NCI-H510A treated with DMSO at 0.1 percent for 48 hours (cell line): ENCODE results near the gene PTPRN2.

ENCODE experiments used
- DNase-seq: peaks from one replicate; lab custom pipeline; 2025; lab: John Stamatoyannopoulos, UW

Gene PTPRN2

GRCh38 chr7:158028971-158029370 lies 558.7 kb downstream of the PTPRN2 start:
- DNase-seq, result no peak

GRCh38 chr7:158028290-158028941 lies 559.2 kb downstream of the PTPRN2 start:
- DNase-seq, result peak; percentile 59

- no peak for DNase-seq
These were observed 560.0 kb downstream of the PTPRN2 start for GRCh38 chr7:158027646-158028045.

- no peak for DNase-seq
These were observed 560.9 kb downstream of the PTPRN2 start for GRCh38 chr7:158026636-158027265.

- no peak for DNase-seq
These were observed 561.7 kb downstream of the PTPRN2 start for GRCh38 chr7:158025686-158026600.

GRCh38 chr7:158024881-158025280 lies 562.7 kb downstream of the PTPRN2 start:
- DNase-seq, result no peak

GRCh38 chr7:158024351-158024715 lies 563.3 kb downstream of the PTPRN2 start:
- DNase-seq, result no peak

GRCh38 chr7:158023681-158024350 lies 563.8 kb downstream of the PTPRN2 start:
- no peak for DNase-seq

- no peak for DNase-seq
These were observed 564.5 kb downstream of the PTPRN2 start for GRCh38 chr7:158023157-158023556.

- no peak for DNase-seq
These were observed 565.0 kb downstream of the PTPRN2 start for GRCh38 chr7:158022601-158023000.

GRCh38 chr7:158021836-158022235 lies 565.8 kb downstream of the PTPRN2 start:
- no peak for DNase-seq

- DNase-seq, result no peak
These were observed 566.9 kb downstream of the PTPRN2 start for GRCh38 chr7:158020706-158021095.

- no peak for DNase-seq
These were observed 567.6 kb downstream of the PTPRN2 start for GRCh38 chr7:158019726-158020705.

GRCh38 chr7:158018971-158019645 lies 568.5 kb downstream of the PTPRN2 start:
- DNase-seq, result no peak

GRCh38 chr7:158018098-158018762 lies 569.4 kb downstream of the PTPRN2 start:
- DNase-seq, result no peak

GRCh38 chr7:158017111-158018097 lies 570.2 kb downstream of the PTPRN2 start:
- peak; percentile 35 for DNase-seq

GRCh38 chr7:158016180-158017097 lies 571.2 kb downstream of the PTPRN2 start:
- DNase-seq, result peak; percentile 62
